ENCODE results near the gene ACBD7.

GRCh38 chr10:15091418-15091817 is 2.8 kb upstream of the ACBD7 start:
- TF ChIP-seq CTCF (IDR thresholded peaks at IDR 0.05) (no peak), POLR2A (IDR thresholded peaks at IDR 0.05) (no peak), POLR2AphosphoS5 (IDR thresholded peaks at IDR 0.05) (no peak)

Measured in prostate gland (tissue), 2 donors.